OCI-LY1 (cell line): ENCODE measurements around the gene ZBP1.

Experiments used
- CTCF ChIP-seq: fragments of 200-600 bp; sonication (generic), shearing (Covaris generic); IDR thresholded peaks from 2 replicates; pipeline ENCODE4 v1.5.1; 2017; ENCODE audit warnings: mild to moderate bottlenecking, antibody characterized with exemption, low read length, moderate library complexity, mixed read lengths
- EZH2 ChIP-seq: fragments of 200-600 bp; sonication (generic), shearing (Covaris generic); IDR thresholded peaks from 2 replicates; pipeline ENCODE4 v1.8.0; 2017; ENCODE audit warnings: borderline replicate concordance, mixed run types, mild to moderate bottlenecking, antibody characterized with exemption, low read length, moderate library complexity, mixed read lengths

- TF ChIP-seq EZH2 (no peak), CTCF (no peak)
These were observed 29.5 kb downstream of the ZBP1 start for GRCh38 chr20:57590485-57591288.
